GM19328 (cell line): ENCODE results near the gene GSTM1.
A peak's percentile ranks its signal among the peaks of the same experiment; 100 is the strongest.
"Not testable (repeated sequence)": the region's sequence is repeated elsewhere in the genome, so short reads cannot be mapped to it uniquely, and the experiment has no call there.

Source experiments
- ATAC-seq: cut with Tn5 transposase; IDR thresholded peaks from one replicate; pipeline ENCODE4 v1.9.1; 2021; ENCODE audit warnings: mild to moderate bottlenecking, moderate library complexity; ENCODE audit not compliant: unreplicated experiment

The GSTM1 gene

GRCh38 chr1:109659997-109660690 lies 27.5 kb upstream of the GSTM1 start:
- ATAC-seq = no peak

DNA sequence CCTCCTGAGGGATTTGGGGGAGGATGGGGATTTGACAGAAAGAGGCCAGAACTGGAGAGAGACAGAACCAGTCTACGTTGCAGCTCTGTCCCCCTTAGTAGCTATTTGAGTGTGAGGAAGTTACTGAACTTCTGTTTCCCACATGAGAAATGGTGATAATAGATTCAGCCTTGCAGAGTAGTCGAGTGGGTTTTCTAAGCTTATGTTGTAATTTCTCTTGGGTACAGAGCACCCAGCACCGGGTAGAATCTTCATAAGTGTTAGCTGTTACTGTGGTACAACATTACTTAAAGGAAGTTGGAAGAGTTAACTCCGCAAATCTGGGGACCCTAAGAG lies 27.0 kb upstream of the GSTM1 start:
- ATAC-seq = not testable (repeated sequence)

DNA sequence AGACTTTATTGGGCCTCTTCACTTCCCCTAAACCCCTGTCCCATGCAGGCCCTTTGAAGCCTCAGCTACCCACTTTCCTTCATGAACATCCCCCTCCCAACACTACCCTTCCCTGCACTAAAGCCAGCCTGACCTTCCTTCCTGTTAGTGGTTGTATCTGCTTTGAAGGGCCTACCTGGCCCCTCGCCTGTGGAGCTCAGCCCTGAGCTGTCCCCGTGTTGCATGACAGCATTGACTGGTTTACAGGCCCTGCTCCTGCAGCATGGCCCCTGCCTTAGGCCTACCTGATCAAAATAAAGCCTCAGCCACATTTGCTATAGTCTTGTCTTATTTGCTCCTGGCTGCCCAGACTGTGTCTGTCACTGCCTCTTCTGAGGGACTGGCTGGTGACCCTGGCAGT lies 26.2 kb upstream of the GSTM1 start:
- ATAC-seq = no peak

- ATAC-seq = no peak
Measured at GRCh38 chr1:109664671-109665070, 22.9 kb upstream of the GSTM1 start.

DNA sequence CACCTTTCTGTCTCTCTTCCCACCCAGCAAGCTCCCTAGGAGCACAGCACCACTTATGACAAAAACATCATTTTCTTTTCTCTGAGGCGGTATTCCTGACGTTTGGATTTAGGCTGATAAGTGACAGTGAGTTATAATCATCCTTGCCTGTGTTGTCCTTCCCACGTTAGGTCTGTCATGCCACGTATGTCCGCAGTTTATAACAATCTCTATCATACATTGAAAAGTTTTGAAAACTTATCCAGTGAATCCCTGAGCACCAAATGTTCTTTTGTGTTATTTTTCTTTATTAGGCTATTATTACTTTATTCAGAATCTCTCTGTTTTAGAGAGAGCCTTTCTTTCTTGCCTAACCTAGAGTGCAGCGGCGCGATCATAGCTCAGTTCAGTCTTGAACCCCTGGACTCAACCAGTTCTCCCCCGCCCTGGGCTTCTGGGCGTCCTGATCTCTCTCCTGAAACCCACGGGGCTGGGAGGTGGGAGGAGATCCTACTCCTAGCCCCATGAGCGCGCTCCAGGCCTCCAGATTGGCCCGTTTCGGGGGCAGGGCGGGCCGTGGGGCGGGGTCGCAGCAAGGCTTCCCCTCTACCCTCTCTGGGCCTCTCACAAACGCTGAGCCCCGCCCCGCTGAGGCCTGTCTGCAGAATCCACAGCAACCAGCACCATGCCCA lies 20.0 kb upstream of the GSTM1 start, which contains the start of gene GSTM2:
Gene GSTM2 (plus strand): TSS at position 606 of the 671 bp plus-strand sequence. CDS start 59 bp downstream, at position 665.
- ATAC-seq = peak; percentile 97

- ATAC-seq = no peak
Measured at GRCh38 chr1:109668123-109668775, 19.4 kb upstream of the GSTM1 start.

- no peak for ATAC-seq
Measured at GRCh38 chr1:109669246-109669948, 18.2 kb upstream of the GSTM1 start.

DNA sequence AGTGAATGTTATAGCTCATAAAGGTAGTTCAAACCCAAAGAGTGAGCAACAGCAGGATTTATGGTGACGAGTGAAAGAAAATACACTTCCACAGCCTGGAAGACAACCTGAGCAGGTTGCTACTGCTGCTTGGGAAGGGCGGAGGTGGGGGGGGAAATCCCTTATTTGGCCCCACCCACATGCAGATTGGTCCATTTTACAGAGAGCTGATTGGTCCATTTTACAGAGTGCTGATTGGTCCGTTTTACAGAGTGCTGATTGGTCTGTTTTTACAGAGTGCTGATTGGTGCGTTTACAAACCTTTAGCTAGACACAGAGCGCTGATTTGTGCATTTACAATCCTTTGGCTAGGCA lies 17.7 kb upstream of the GSTM1 start:
- not testable (repeated sequence) for ATAC-seq

DNA sequence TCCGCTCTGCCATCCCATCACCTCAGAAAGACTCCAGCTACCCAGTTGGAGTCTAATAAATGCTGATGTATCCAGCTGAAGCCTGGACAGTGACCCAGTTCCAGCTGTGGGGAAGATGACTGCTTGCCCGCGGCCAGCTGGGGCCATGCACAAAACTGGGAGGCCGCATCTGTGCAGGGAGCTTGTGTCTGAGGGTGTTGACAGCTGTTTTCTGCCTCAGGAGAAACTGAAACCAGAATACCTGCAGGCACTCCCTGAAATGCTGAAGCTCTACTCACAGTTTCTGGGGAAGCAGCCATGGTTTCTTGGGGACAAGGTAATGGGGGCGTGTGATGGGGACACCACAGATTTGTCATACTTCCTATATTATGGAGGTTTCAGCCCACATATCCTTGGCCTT lies 16.6 kb upstream of the GSTM1 start:
- no peak for ATAC-seq

GRCh38 chr1:109673861-109674260 lies 13.8 kb upstream of the GSTM1 start:
- ATAC-seq = not testable (repeated sequence)

DNA sequence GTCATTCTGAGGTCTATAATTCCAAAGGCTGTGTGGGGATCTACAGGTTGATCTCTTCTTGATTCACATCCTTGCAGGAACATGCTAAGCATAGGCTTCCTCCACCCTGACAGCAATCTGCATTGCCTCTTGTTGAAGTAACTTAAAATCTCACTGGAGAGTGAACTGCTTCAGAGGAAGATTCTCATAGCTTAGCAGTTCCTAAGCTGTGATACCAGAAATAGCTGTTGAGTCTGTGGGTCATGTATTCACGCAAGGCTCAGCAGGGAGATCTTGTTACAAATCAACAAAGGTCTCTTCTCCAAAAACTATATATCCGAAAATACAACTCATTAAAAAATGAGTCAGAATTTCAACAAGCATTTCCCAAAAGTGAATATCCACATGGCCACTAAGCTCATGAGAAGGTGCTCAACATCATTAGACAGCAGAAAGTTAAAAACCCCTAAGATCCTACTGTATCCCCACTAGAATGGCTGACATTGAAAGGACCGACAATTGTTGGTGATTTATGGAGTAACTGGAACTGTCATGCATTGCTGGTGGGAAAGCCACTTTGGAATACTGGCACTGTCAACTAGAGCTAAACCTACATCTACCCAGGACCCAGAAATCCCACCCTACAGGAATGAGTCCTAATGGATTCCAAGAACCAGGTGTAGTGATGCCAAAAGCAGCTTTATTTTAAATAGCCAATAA lies 10.8 kb upstream of the GSTM1 start:
- ATAC-seq = not testable (repeated sequence)

GRCh38 chr1:109677459-109677858 lies 10.2 kb upstream of the GSTM1 start:
- no peak for ATAC-seq

DNA sequence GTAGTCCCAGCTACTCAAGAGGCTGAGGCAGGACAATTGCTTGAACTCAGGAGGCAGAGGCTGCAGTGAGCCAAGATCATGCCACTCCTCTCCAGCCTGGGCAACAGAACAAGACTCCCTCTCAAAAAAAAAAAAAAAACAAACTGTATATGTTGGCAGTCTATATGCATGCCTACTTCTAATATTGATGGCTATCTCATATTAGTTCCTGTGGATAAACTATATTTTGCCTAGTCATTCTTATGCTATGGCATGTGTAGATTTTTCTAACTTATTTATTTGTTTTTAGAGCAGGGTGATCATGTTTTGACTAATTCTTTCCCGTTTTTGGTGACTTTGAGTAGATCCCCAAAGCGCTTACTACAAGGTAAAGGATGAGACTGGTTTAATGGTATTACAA lies 9.0 kb upstream of the GSTM1 start:
- ATAC-seq = not testable (repeated sequence)

- not testable (repeated sequence) for ATAC-seq
Measured at GRCh38 chr1:109684777-109685176, 2.8 kb upstream of the GSTM1 start.

DNA sequence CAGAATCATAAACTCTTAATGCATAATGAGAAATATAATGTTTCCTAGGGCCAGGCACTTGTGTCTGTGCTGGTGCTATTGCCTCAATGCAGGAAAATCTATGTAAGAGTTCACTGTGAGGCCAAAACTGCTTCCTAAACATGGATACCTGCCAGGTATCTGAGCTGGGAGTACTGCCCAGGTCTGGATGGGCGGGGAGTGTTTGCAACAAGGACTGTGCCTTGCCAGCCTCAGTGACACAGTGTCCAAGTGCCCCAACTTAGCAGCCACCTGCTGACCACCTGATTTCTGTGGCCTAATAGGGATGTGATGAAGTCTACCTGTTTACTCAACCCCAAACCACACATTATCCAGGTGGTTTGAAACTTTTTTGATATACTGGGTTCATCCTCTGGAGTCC lies 2.2 kb upstream of the GSTM1 start:
- ATAC-seq = not testable (repeated sequence)

DNA sequence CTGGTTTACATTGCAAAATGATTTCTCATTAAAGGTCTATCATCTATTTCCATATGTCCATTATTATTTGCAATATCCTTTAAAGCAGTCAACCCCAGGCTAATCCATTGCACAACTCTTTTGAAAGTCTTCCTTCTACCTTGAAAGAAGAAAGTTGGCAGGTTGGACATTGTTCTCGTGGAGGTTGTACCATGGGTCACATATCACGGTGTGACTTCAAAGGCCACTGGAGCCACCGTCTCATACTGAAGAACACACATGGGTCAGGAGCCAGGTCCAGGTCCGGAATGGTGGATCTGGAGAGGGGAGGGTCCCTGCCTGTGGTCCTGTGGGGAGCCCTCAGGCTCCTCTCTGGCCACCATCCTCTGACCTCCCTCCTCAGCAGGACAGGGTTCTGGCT lies 1.7 kb upstream of the GSTM1 start:
- ATAC-seq = not testable (repeated sequence)

DNA sequence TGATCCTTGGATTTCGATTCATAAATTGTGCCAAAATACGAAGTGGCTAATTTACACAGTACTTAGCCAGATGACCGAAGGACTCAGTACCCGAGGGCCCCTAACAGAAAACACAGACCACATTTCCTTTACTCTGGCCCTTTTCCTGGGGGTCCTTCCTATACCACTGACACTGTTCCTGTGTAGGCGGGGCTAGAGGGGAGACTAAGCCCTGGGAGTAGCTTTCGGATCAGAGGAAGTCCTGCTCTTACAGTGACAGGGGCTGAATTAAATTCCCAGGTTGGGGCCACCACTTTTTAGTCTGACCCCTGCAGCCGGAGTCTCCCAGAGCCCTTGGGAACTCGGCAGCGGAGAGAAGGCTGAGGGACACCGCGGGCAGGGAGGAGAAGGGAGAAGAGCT lies 508 bp upstream of the GSTM1 start:
- ATAC-seq = not testable (repeated sequence)

- no peak for ATAC-seq
Measured at GRCh38 chr1:109689844-109690405, 2.3 kb downstream of the GSTM1 start.

GRCh38 chr1:109691759-109692158 lies 4.1 kb downstream of the GSTM1 start:
- ATAC-seq = no peak

GRCh38 chr1:109694400-109694799 lies 6.8 kb downstream of the GSTM1 start:
- ATAC-seq = not testable (repeated sequence)

DNA sequence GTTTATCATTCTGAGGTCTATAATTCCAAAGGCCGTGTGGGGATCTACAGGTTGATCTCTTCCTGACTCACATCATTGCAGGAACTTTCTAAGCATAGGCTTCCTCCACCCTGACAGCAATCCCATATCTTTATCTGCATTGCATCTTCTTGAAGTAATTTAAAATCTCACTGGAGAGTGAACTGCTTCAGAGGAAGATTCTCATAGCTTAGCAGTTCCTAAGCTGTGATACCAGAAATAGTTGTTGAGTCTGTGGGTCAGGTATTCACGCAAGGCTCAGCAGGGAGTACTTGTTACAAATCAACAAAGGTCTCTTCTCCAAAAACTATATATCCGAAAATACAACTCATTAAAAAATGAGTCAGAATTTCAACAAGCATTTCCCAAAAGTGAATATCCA lies 7.5 kb downstream of the GSTM1 start:
- not testable (repeated sequence) for ATAC-seq
